GM12878 (cell line): ENCODE results near the gene TMEM41B. TPM values are rescaled to one million over a fixed set of nuclear protein-coding genes. Genes with fewer than 3 reads are reported as not detected.
A peak's percentile ranks its signal among the peaks of the same experiment; 100 is the strongest.

ENCODE experiments used
- ATF2 ChIP-seq: IDR thresholded peaks from 2 replicates; pipeline ENCODE4 v1.6.1; 2012; ENCODE audit warnings: low read length, inconsistent platforms
- BRCA1 ChIP-seq: IDR thresholded peaks from 2 replicates; pipeline ENCODE4 v1.6.1; 2011; ENCODE audit warnings: low read depth, low read length, improper control_type of control experiment
- CBX3 ChIP-seq: fragments of 200-600 bp; sonication (generic); IDR thresholded peaks from 2 replicates; pipeline ENCODE4 v1.6.1; 2016; ENCODE audit warnings: low read depth, borderline replicate concordance
- FOXM1 ChIP-seq: IDR thresholded peaks from 2 replicates; pipeline ENCODE4 v1.6.1; 2012; ENCODE audit warnings: low read depth, mild to moderate bottlenecking, inconsistent platforms, low read length, moderate library complexity
- GATAD2B ChIP-seq: fragments of 450-650 bp; conservative IDR thresholded peaks from 2 replicates; pipeline ENCODE4 v1.6.1; 2017; ENCODE audit warnings: low read depth, mild to moderate bottlenecking, moderate library complexity
- HDAC2 ChIP-seq: fragments of 200-600 bp; sonication (generic); IDR thresholded peaks from 2 replicates; pipeline ENCODE4 v1.6.1; 2017
- IKZF2 ChIP-seq, 2 experiments: fragments of 450-650 bp; IDR thresholded peaks; 2 replicates each; pipeline ENCODE4 v1.6.1; 2017; ENCODE audit warnings: mild to moderate bottlenecking in 2 of 2, moderate library complexity in 2 of 2
- KDM1A ChIP-seq: fragments of 200-600 bp; sonication (generic); IDR thresholded peaks from 2 replicates; pipeline ENCODE4 v1.6.1; 2016; ENCODE audit warnings: borderline replicate concordance
- MAX ChIP-seq: IDR thresholded peaks from 2 replicates; pipeline ENCODE4 v1.6.1; 2012; ENCODE audit warnings: low read depth, low read length, improper control_type of control experiment
- MYC ChIP-seq: IDR thresholded peaks from 2 replicates; pipeline ENCODE4 v1.6.1; 2011; ENCODE audit warnings: mild to moderate bottlenecking, low read length, moderate library complexity, inconsistent platforms; ENCODE audit not compliant: insufficient read depth, insufficient replicate concordance, insufficient read length, severe bottlenecking
- NFYB ChIP-seq: IDR thresholded peaks from 2 replicates; pipeline ENCODE4 v1.6.1; 2011; ENCODE audit warnings: low read depth, mild to moderate bottlenecking, low read length, improper control_type of control experiment, moderate library complexity; ENCODE audit not compliant: insufficient read depth
- RAD51 ChIP-seq: fragments of 450-650 bp; IDR thresholded peaks from 2 replicates; pipeline ENCODE4 v1.6.1; 2016; ENCODE audit warnings: moderate library complexity, mild to moderate bottlenecking, inconsistent platforms
- RBBP5 ChIP-seq: fragments of 200-600 bp; sonication (generic); conservative IDR thresholded peaks from 2 replicates; pipeline ENCODE4 v1.6.1; 2016
- SPI1 ChIP-seq: IDR thresholded peaks from 2 replicates; pipeline ENCODE4 v1.6.1; 2011; ENCODE audit warnings: low read depth, mild to moderate bottlenecking, low read length, moderate library complexity, borderline replicate concordance; ENCODE audit not compliant: insufficient read depth
- USF1 ChIP-seq: IDR thresholded peaks from 2 replicates; pipeline ENCODE4 v1.6.1; 2011; ENCODE audit warnings: borderline replicate concordance, low read depth, mild to moderate bottlenecking, moderate library complexity, mixed read lengths, low read length; ENCODE audit not compliant: insufficient read depth; ENCODE audit errors: extremely low read length
- ZNF592 ChIP-seq: fragments of 450-650 bp; IDR thresholded peaks from 2 replicates; pipeline ENCODE4 v1.6.1; 2017; ENCODE audit warnings: mild to moderate bottlenecking, moderate library complexity
- polyA plus RNA-seq, 11 experiments: library from polyadenylated mRNA; depleted of rRNA in 4 of 11; unstranded in 6 of 11; stranded (reverse) in 5 of 11; fragments of >200 nt; fragmentation: Nextera tagmentation in 4 of 11; fragmentation: Illumina TruSeq in 1 of 11; extraction: Ambion mirVana in 4 of 11; extraction: Trizol in 1 of 11; gene quantifications; 1 replicate in 1 of 11; 2 replicates in 10 of 11; pipeline versions ENCODE4 v1.2.1 to v1.2.3, GENCODE V29; 2011 to 2016; ENCODE audit warnings: inconsistent platforms in 2 of 11, missing spikeins in 2 of 11, low read depth in 1 of 11
- total RNA-seq, 4 experiments: library from RNA; depleted of rRNA in 3 of 4; stranded (reverse); fragments of >200 nt in 3 of 4; fragmentation: Illumina TruSeq in 1 of 4; extraction: Trizol in 1 of 4; gene quantifications; 2 replicates each; pipeline versions ENCODE4 v1.2.1 to v1.2.3, GENCODE V29; 2013 to 2021
- TF ChIP-seq, protein P1 (sequence below): fragments of 450-650 bp; IDR thresholded peaks from 2 replicates; pipeline ENCODE4 v1.6.1; 2017; ENCODE audit warnings: borderline replicate concordance
- TF ChIP-seq, protein P2 (sequence below): IDR thresholded peaks from 2 replicates; pipeline ENCODE4 v1.6.1; 2012; ENCODE audit warnings: low read depth, low read length, improper control_type of control experiment

Gene TMEM41B
- total and polyA plus RNA-seq, 10 of the 15 experiments (the other 5 are each of a cell fraction or from before 2014, with no cell fraction given): 8.0 to 31.0 (median 20.5) TPM

DNA sequence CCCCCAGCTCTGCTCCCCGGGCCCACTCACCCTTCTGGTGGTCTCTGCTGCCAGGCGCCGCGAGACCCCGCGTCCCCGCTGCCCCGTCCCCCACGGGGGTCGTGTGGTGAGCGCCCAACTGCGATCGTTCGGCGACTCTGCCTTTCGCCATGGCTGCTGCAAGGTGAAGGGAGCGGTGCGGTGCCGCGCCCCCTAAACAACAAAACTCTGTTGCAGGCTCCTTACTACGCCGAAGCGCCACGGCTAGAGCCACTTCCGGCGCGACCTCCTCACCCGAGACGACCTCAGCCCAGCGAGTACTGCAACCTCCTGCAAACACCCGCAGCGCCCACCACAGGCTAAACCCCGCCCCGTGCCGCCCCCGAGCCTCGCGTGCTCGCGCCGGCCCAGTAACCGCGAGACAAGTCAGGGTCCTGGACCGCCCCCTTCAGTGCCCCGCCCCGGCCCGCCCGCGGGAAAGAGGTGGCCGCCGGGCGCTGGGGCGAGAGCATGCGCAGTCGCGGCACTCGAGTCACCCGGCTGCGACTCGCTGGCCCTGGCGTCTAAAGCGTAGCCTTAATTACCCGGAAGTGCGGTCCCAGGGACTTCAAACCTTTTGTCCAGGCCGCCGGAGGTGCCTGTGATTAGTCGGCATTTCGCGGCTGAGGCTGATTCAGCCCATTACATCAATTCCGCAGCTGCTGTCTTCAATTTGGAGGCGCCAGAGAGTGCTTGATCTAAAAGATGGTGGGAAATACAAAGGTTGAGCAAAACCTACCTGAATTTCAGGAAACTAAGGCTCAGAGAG, at the start of gene TMEM41B (continued):
- peak; percentile 49; the same call in 1 of the 2 replicates for TF ChIP-seq GATAD2B
- TF ChIP-seq, protein P1, sequence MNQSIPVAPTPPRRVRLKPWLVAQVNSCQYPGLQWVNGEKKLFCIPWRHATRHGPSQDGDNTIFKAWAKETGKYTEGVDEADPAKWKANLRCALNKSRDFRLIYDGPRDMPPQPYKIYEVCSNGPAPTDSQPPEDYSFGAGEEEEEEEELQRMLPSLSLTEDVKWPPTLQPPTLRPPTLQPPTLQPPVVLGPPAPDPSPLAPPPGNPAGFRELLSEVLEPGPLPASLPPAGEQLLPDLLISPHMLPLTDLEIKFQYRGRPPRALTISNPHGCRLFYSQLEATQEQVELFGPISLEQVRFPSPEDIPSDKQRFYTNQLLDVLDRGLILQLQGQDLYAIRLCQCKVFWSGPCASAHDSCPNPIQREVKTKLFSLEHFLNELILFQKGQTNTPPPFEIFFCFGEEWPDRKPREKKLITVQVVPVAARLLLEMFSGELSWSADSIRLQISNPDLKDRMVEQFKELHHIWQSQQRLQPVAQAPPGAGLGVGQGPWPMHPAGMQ: no peak
- TF ChIP-seq MAX: peak; percentile 51; the same call in 1 of the 2 replicates
- no peak for TF ChIP-seq IKZF2 (IDR thresholded peaks at IDR 0.05)
- TF ChIP-seq BRCA1: peak; percentile 57
- no peak for TF ChIP-seq SPI1
- TF ChIP-seq NFYB: 0 out of 2 replicates have a peak, but pooled peaks have one; percentile 40
- TF ChIP-seq ZNF592: no peak
- TF ChIP-seq USF1: no peak
- no peak for TF ChIP-seq MYC
- TF ChIP-seq FOXM1: no peak
- TF ChIP-seq RBBP5: peak; percentile 75; the same call in 1 of the 2 replicates
- no peak for TF ChIP-seq HDAC2
- TF ChIP-seq CBX3: no peak
- no peak for TF ChIP-seq RAD51
- no peak for TF ChIP-seq KDM1A
- TF ChIP-seq, protein P2, sequence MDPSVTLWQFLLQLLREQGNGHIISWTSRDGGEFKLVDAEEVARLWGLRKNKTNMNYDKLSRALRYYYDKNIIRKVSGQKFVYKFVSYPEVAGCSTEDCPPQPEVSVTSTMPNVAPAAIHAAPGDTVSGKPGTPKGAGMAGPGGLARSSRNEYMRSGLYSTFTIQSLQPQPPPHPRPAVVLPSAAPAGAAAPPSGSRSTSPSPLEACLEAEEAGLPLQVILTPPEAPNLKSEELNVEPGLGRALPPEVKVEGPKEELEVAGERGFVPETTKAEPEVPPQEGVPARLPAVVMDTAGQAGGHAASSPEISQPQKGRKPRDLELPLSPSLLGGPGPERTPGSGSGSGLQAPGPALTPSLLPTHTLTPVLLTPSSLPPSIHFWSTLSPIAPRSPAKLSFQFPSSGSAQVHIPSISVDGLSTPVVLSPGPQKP: peak; percentile 92
- no peak for TF ChIP-seq ATF2
